Measurements from ENCODE around the gene SULT1B1.
"Not testable (repeated sequence)": the region's sequence is repeated elsewhere in the genome, so short reads cannot be mapped to it uniquely, and the experiment has no call there.

SULT1B1 gene

DNA sequence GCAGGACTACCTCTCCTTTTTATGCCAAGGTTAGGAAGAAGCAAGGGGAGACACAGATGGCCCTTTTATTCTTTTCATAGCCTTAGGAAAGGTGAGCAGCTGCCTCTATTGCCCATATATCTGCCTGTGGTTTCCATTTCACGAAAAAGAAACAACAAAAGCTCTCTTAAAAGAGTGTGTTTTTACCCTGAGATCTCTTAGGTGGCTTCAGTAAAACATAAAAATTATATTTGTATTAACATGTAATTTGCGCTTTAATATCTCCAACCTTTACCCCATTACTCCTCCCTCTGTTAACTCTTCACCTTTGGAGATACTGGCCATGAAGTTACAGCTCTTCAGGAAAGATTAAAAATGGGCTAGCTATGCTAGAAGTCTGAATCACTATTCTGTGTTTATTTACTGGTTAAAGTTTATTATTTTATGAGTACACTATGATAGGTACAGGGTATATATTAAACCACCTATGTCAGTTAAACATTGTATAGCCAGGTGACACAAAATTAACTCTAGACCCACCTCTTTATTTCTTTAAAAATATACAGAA is 15.0 kb upstream of the SULT1B1 start:
- no peak for DNase-seq (ENCODE audit: low read depth, low spot score)
- H3K4me3 ChIP-seq (ENCODE audit: low read depth, low read length), result no peak overlapping the region
- TF ChIP-seq CTCF (IDR thresholded peaks at IDR 0.05; ENCODE audit: low read depth, low read length), result no peak
- in situ Hi-C loops (cut with HindIII; ENCODE audit: low sequenced_read_pairs), result no loop called here

- H3K4me3 ChIP-seq (ENCODE audit: low read depth, low read length), result no peak overlapping the region
- TF ChIP-seq CTCF (IDR thresholded peaks at IDR 0.05; ENCODE audit: low read depth, low read length), result no peak
- DNase-seq (ENCODE audit: low read depth, low spot score), result no peak
- in situ Hi-C loops (cut with HindIII; ENCODE audit: low sequenced_read_pairs), result no loop called here
Observed at GRCh38 chr4:69773484-69773883, 13.1 kb upstream of the SULT1B1 start.

DNA sequence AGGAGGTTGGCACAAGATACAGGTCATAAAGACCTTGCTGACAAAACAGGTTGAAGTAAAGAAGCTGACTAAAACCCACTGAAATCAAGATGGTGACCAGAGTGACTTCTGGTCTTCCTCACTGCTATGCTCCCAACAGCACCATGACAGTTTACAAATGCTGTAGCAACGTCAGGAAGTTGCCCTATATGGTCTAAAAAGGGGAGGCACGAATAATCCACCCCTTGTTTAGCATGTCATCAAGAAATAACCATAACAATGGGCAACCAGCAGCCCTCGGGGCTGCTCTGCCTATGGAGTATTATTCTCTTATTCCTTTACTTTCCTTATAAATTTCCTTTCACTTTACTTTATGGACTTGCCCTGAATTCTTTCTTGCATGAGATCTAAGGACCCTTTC is 8.1 kb upstream of the SULT1B1 start:
- H3K4me3 ChIP-seq (ENCODE audit: low read depth, low read length); in situ Hi-C loops (cut with HindIII; ENCODE audit: low sequenced_read_pairs); DNase-seq (ENCODE audit: low read depth, low spot score): not testable (repeated sequence)

DNA sequence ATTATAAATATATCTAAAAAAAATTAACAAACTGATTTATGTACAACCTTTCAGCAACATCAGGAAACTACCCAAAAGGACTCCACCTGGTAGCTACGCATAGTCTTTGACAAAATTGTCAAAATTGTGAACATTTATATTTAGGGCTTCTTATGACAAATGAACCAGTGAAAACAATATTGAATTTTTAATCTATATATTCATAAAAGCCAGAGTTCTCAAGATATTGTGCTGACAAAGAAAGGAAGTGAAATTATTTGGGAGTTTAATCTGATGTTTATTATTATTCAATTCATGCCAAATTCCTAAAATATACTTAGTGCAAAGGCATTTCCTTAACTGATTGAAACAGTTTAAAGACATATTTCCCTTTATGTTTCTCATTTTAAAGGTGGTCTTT is 5.3 kb upstream of the SULT1B1 start:
- in situ Hi-C loops (cut with HindIII; ENCODE audit: low sequenced_read_pairs), result no loop called here
- no peak overlapping the region for H3K4me3 ChIP-seq (ENCODE audit: low read depth, low read length)
- DNase-seq (ENCODE audit: low read depth, low spot score), result no peak
- no peak for TF ChIP-seq CTCF (IDR thresholded peaks at IDR 0.05; ENCODE audit: low read depth, low read length)

- TF ChIP-seq CTCF (IDR thresholded peaks at IDR 0.05; ENCODE audit: low read depth, low read length), result no peak
- in situ Hi-C loops (cut with HindIII; ENCODE audit: low sequenced_read_pairs), result no loop called here
- DNase-seq (ENCODE audit: low read depth, low spot score), result no peak
- no peak overlapping the region for H3K4me3 ChIP-seq (ENCODE audit: low read depth, low read length)
Observed at GRCh38 chr4:69764311-69764710, 3.9 kb upstream of the SULT1B1 start.

DNA sequence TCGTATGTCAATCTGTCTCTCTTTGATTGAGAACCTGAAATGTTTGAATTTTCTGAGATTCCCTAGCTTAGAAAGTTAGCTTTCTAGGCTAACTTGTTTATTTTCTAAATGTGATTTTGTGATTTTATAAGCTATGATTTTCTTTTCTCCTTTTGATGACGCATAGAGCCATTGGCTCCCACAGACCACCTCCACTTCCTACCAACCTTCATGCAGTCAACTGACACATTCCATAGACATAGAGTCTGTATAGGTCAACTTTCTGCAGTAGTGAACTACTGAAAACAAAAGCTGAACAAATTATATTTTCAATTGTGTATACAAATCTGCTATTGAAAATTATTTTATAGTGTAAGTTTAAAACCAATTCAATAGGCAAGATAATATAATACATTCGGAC is 2.8 kb upstream of the SULT1B1 start:
- DNase-seq (ENCODE audit: low read depth, low spot score), result no peak
- no peak overlapping the region for H3K4me3 ChIP-seq (ENCODE audit: low read depth, low read length)
- in situ Hi-C loops (cut with HindIII; ENCODE audit: low sequenced_read_pairs), result no loop called here
- no peak for TF ChIP-seq CTCF (IDR thresholded peaks at IDR 0.05; ENCODE audit: low read depth, low read length)

DNA sequence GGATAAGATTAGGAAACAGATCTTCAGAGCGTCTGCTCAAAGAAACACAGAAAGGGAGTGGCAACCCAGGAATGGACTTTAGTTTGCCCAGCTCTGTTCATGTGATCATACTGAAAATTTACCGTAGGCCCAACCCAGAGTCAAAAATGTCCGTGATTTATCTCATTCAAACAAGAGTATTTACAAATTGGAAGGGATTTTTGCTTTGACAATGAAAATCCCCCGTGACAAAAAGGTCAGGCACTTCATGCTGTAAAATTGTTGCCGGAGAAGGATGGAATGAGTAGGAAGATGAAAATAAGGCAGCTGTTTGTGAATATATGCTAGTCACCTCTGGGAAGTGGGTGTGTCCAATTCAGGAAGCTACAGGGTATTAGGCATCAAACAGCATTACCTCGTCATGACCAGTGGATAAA is 1.2 kb downstream of the SULT1B1 start:
- TF ChIP-seq CTCF (IDR thresholded peaks at IDR 0.05; ENCODE audit: low read depth, low read length), result no peak
- DNase-seq (ENCODE audit: low read depth, low spot score), result no peak
- in situ Hi-C loops (cut with HindIII; ENCODE audit: low sequenced_read_pairs), result no loop called here
- H3K4me3 ChIP-seq (ENCODE audit: low read depth, low read length), result no peak overlapping the region

Data from astrocyte of the spinal cord (primary cell).